ENCODE measurements around the gene MCHR1.

Gene MCHR1

DNA sequence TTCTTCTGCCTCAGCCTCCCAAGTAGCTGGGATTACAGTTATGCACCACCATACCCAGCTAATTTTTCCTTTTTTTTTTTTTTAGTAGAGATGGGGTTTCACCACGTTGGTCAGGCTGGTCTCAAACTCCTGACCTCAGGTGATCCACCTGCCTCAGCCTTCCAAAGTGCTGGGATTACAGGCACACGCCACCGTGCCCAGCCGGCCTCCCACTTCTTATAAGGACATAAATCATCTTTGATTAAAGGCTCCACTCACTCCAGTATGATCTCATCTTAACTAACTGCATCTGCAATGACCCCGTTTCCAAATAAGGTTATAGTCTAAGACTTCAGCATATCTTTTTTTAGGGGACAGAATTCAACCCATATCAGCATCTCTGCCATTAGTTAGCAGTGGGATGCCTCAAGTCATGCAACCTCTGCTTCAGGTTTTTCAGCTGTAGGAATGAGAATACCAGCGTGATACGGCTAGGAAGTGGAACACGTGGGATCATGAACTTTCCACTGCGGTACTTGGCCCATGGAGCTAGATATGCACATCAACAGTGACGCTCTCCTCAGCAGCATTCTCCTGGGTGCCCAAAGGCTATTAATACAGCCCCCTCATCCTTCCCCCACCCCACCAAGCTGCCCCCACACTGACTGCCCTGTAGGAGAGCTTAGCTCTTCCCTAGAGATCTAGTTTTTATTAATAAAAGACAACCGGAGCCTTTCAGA, 41.4 kb downstream of the MCHR1 start:
- H3K4me3 ChIP-seq (ENCODE audit: low read length) = no peak overlapping the region
- H3K27ac ChIP-seq (ENCODE audit: low read depth, low read length) = no peak overlapping the region
- H3K27me3 ChIP-seq (ENCODE audit: control insufficient read depth, low read length) = peaks cover 12% of the 10 kb centered on the region
- 0 out of 2 replicates have a peak, but pooled peaks cover 4% of the 10 kb centered on the region for H3K4me1 ChIP-seq (ENCODE audit: control insufficient read depth, low read length)
- H3K9me2 ChIP-seq (replicated peaks; ENCODE audit: control insufficient read depth, low read length) = no peaks in the 10 kb centered on the region
- no peaks in the 10 kb centered on the region for H4K20me1 ChIP-seq (ENCODE audit: control insufficient read depth, insufficient read depth, low read depth, low read length)
- no peaks in the 10 kb centered on the region for H3K36me3 ChIP-seq (ENCODE audit: control insufficient read depth, low read length)
- no peaks in the 10 kb centered on the region for H3K9me3 ChIP-seq (ENCODE audit: control insufficient read depth, insufficient read depth, low read length)
- no peaks in the 10 kb centered on the region for H3K79me2 ChIP-seq (ENCODE audit: control insufficient read depth, low read length)
- TF ChIP-seq EZH2phosphoT487 (IDR thresholded peaks at IDR 0.05; ENCODE audit: borderline replicate concordance, low read length) (no peak), CTCF (IDR thresholded peaks at IDR 0.05; ENCODE audit: low read depth, low read length, poor library complexity, severe bottlenecking) (no peak)
- H3F3A ChIP-seq (ENCODE audit: control insufficient read depth, insufficient read depth) = no peaks in the 10 kb centered on the region
- no peak overlapping the region for H3K4me2 ChIP-seq (ENCODE audit: low read length)

DNA sequence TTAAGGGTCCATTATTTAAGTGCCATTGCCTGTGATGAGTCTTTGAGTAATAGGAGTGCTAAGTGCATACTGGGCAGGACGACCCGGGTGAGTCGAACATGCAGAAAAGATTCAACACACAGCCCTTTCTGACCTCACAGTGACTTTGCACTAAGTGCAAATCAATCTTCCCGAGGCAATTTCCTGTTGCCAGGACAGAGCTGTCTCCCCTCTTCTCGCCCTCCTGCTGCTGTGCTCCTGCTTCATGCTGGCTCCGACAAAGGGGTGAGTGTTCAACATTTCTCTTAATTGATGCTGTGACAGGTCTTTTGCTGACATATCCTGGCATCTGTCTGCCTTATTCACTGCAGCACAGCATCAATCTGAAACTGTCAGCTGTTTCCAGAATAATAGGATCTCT, 42.0 kb downstream of the MCHR1 start:
- peaks cover 10% of the 10 kb centered on the region for H3K27me3 ChIP-seq (ENCODE audit: control insufficient read depth, low read length)
- H3K79me2 ChIP-seq (ENCODE audit: control insufficient read depth, low read length) = no peaks in the 10 kb centered on the region
- TF ChIP-seq EZH2phosphoT487 (IDR thresholded peaks at IDR 0.05; ENCODE audit: borderline replicate concordance, low read length) (no peak), CTCF (IDR thresholded peaks at IDR 0.05; ENCODE audit: low read depth, low read length, poor library complexity, severe bottlenecking) (no peak)
- no peak overlapping the region for H3K4me2 ChIP-seq (ENCODE audit: low read length)
- no peaks in the 10 kb centered on the region for H3K36me3 ChIP-seq (ENCODE audit: control insufficient read depth, low read length)
- no peak overlapping the region for H3K4me3 ChIP-seq (ENCODE audit: low read length)
- no peak overlapping the region for H3K27ac ChIP-seq (ENCODE audit: low read depth, low read length)
- H3F3A ChIP-seq (ENCODE audit: control insufficient read depth, insufficient read depth) = no peaks in the 10 kb centered on the region
- no peaks in the 10 kb centered on the region for H3K9me2 ChIP-seq (replicated peaks; ENCODE audit: control insufficient read depth, low read length)
- H4K20me1 ChIP-seq (ENCODE audit: control insufficient read depth, insufficient read depth, low read depth, low read length) = no peaks in the 10 kb centered on the region
- no peaks in the 10 kb centered on the region for H3K9me3 ChIP-seq (ENCODE audit: control insufficient read depth, insufficient read depth, low read length)
- 0 out of 2 replicates have a peak, but pooled peaks cover 4% of the 10 kb centered on the region for H3K4me1 ChIP-seq (ENCODE audit: control insufficient read depth, low read length)

- Histone ChIP-seq H3K27ac (ENCODE audit: low read depth, low read length) (no peak overlapping the region), H3K9me3 (ENCODE audit: control insufficient read depth, insufficient read depth, low read length) (no peaks in the 10 kb centered on the region), H4K20me1 (ENCODE audit: control insufficient read depth, insufficient read depth, low read depth, low read length) (no peaks in the 10 kb centered on the region), H3K4me3 (ENCODE audit: low read length) (no peak overlapping the region), H3F3A (ENCODE audit: control insufficient read depth, insufficient read depth) (no peaks in the 10 kb centered on the region), H3K4me2 (ENCODE audit: low read length) (no peak overlapping the region), H3K79me2 (ENCODE audit: control insufficient read depth, low read length) (no peaks in the 10 kb centered on the region), H3K36me3 (ENCODE audit: control insufficient read depth, low read length) (no peaks in the 10 kb centered on the region), H3K27me3 (ENCODE audit: control insufficient read depth, low read length) (peaks cover 10% of the 10 kb centered on the region), H3K9me2 (replicated peaks; ENCODE audit: control insufficient read depth, low read length) (no peaks in the 10 kb centered on the region), H3K4me1 (ENCODE audit: control insufficient read depth, low read length) (0 out of 2 replicates have a peak, but pooled peaks cover under 1% of the 10 kb centered on the region)
- TF ChIP-seq CTCF (IDR thresholded peaks at IDR 0.05; ENCODE audit: low read depth, low read length, poor library complexity, severe bottlenecking) = no peak
- TF ChIP-seq EZH2phosphoT487 (IDR thresholded peaks at IDR 0.05; ENCODE audit: borderline replicate concordance, low read length) = no peak
Measured at GRCh38 chr22:40723396-40723933, 44.2 kb downstream of the MCHR1 start.

Data from DOHH2 (cell line).